WTC11 (cell line): ENCODE results near the gene CCDC150. TPM values are rescaled to one million over a fixed set of nuclear protein-coding genes. Genes with fewer than 3 reads are reported as not detected.

ENCODE experiments used
- ATAC-seq: fragments of 200-7000 bp; cut with Tn5 transposase; 2 replicates; pipeline ENCODE4 v1.10.0; 2021; ENCODE audit warnings: mild to moderate bottlenecking, moderate library complexity
- CTCF ChIA-PET: fragments of 300-600 bp; sonication (Branson Sonifier 250); formaldehyde crosslinking; loops from one replicate; lab custom pipeline; 2021; ENCODE audit warnings: antibody characterized with exemption; lab: Charles Lee
- POLR2A ChIA-PET: fragments of 350-600 bp; sonication (Branson Sonifier 250); formaldehyde crosslinking; loops from one replicate; lab custom pipeline; 2021; ENCODE audit warnings: antibody characterized with exemption; lab: Charles Lee
- DNase-seq: peaks from one replicate; pipeline ENCODE4 v3.0.0; 2021; ENCODE audit warnings: low spot score
- H3K27ac Mint-ChIP-seq: 2 replicates; pipeline ENCODE4 v1.8.0; 2021; ENCODE audit warnings: mixed read lengths
- H3K27me3 Mint-ChIP-seq: 2 replicates; pipeline ENCODE4 v1.8.0; 2021; ENCODE audit warnings: low read depth, mild to moderate bottlenecking, moderate library complexity, mixed read lengths
- H3K36me3 Mint-ChIP-seq: 2 replicates; pipeline ENCODE4 v1.8.0; 2021; ENCODE audit warnings: mixed read lengths
- H3K4me1 Mint-ChIP-seq: 2 replicates; pipeline ENCODE4 v1.8.0; 2022; ENCODE audit warnings: mixed read lengths
- H3K4me3 Mint-ChIP-seq: 2 replicates; pipeline ENCODE4 v1.8.0; 2021; ENCODE audit warnings: mild to moderate bottlenecking, moderate library complexity, mixed read lengths
- H3K9me3 Mint-ChIP-seq: 2 replicates; pipeline ENCODE4 v1.8.0; 2021; ENCODE audit warnings: mixed read lengths
- ELF4 ChIP-seq: sonication (generic); formaldehyde crosslinking; IDR thresholded peaks from 2 replicates; pipeline ENCODE4 v1.8.1; 2022; ENCODE audit warnings: low read depth, mild to moderate bottlenecking, moderate library complexity, missing genetic modification reagents
- ETV6 ChIP-seq: sonication (generic); formaldehyde crosslinking; IDR thresholded peaks from 2 replicates; pipeline ENCODE4 v1.8.1; 2022; ENCODE audit warnings: mild to moderate bottlenecking, missing genetic modification reagents
- HMGA2 ChIP-seq: fragments of 250-450 bp; sonication (Bioruptor Pico); IDR thresholded peaks from 2 replicates; pipeline ENCODE4 v1.4.0; 2021; ENCODE audit warnings: mild to moderate bottlenecking, moderate library complexity
- KAT7 ChIP-seq: sonication (generic); formaldehyde crosslinking; IDR thresholded peaks from 2 replicates; pipeline ENCODE4 v1.8.1; 2023; ENCODE audit warnings: missing genetic modification reagents, mild to moderate bottlenecking, borderline replicate concordance
- NFATC4 ChIP-seq: fragments of 250-450 bp; sonication (Bioruptor Pico); IDR thresholded peaks from 2 replicates; pipeline ENCODE4 v1.9.0; 2021; ENCODE audit warnings: mild to moderate bottlenecking
- NR2C2 ChIP-seq: sonication (generic); formaldehyde crosslinking; IDR thresholded peaks from 2 replicates; pipeline ENCODE4 v1.8.0; 2022; ENCODE audit warnings: mild to moderate bottlenecking, missing genetic modification reagents
- SMAD4 ChIP-seq: sonication (generic); formaldehyde crosslinking; IDR thresholded peaks from 2 replicates; pipeline ENCODE4 v1.8.0; 2022; ENCODE audit warnings: mild to moderate bottlenecking, missing genetic modification reagents
- total RNA-seq: library from RNA; stranded (reverse); gene quantifications from 3 replicates; pipeline ENCODE4 v1.2.3, GENCODE V29; 2021
- TF ChIP-seq, protein P1 (sequence below): sonication (generic); formaldehyde crosslinking; IDR thresholded peaks from 2 replicates; pipeline ENCODE4 v1.8.0; 2023; ENCODE audit warnings: missing genetic modification reagents
- TF ChIP-seq, protein P2 (sequence below): sonication (generic); formaldehyde crosslinking; IDR thresholded peaks from 2 replicates; pipeline ENCODE4 v1.8.1; 2023; ENCODE audit warnings: mild to moderate bottlenecking, moderate library complexity, missing genetic modification reagents
- TF ChIP-seq, protein P3 (sequence below): sonication (generic); formaldehyde crosslinking; IDR thresholded peaks from 2 replicates; pipeline ENCODE4 v1.8.1; 2023; ENCODE audit warnings: mild to moderate bottlenecking, missing genetic modification reagents
- TF ChIP-seq, protein P4 (sequence below): sonication (generic); formaldehyde crosslinking; conservative IDR thresholded peaks from 2 replicates; pipeline ENCODE4 v1.8.1; 2022; ENCODE audit warnings: mild to moderate bottlenecking, missing genetic modification reagents
- TF ChIP-seq, protein P5 (sequence below): sonication (generic); formaldehyde crosslinking; IDR thresholded peaks from 2 replicates; pipeline ENCODE4 v1.8.1; 2022; ENCODE audit warnings: low read depth, missing genetic modification reagents, borderline replicate concordance
- TF ChIP-seq, protein P6 (sequence below): sonication (generic); formaldehyde crosslinking; IDR thresholded peaks from 2 replicates; pipeline ENCODE4 v1.8.0; 2023; ENCODE audit warnings: mild to moderate bottlenecking, missing genetic modification reagents
- TF ChIP-seq, protein P7 (sequence below): fragments of 250-450 bp; sonication (Bioruptor Pico); IDR thresholded peaks from 2 replicates; pipeline ENCODE4 v2.1.2; 2022; ENCODE audit warnings: mild to moderate bottlenecking, moderate library complexity

CCDC150 gene
- total RNA-seq, 1 experiment from 2014 or later = 43.0 TPM

DNA sequence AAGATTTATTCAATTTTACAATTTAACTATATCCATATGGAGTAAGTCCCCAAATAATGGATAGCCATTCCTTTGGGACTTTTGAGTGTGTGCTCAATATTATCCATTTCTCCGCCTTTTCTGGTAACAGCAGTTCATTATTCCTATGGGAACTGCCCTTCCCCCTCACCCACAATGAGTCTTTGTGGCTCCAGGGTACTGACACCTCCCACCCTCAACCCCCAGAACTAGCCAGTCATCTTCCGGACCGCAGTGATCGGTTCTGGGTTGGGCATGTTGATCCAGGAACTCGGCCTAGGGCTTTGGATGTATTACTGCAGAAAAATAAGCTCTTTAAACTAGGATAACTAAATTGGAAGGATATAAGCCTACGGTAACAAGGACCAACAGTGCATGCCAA, 45.4 kb upstream of the CCDC150 start:
- ChIA-PET CTCF (no interaction called here), POLR2A (no interaction called here)
- no peak overlapping the region for H3K27ac Mint-ChIP-seq
- H3K36me3 Mint-ChIP-seq = no peaks in the 10 kb centered on the region
- DNase-seq (no peak), ATAC-seq (no peak)
- H3K4me1 Mint-ChIP-seq = peaks cover 16% of the 10 kb centered on the region
- H3K27me3 Mint-ChIP-seq = peaks cover 55% of the 10 kb centered on the region
- H3K4me3 Mint-ChIP-seq = peak overlapping the region; percentile 74
- TF ChIP-seq, protein P1, sequence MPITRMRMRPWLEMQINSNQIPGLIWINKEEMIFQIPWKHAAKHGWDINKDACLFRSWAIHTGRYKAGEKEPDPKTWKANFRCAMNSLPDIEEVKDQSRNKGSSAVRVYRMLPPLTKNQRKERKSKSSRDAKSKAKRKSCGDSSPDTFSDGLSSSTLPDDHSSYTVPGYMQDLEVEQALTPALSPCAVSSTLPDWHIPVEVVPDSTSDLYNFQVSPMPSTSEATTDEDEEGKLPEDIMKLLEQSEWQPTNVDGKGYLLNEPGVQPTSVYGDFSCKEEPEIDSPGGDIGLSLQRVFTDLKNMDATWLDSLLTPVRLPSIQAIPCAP (CRISPR knock-in tag) = no peak
- TF ChIP-seq HMGA2 (CRISPR knock-in tag) (no peak), ELF4 (CRISPR knock-in tag) (no peak), KAT7 (CRISPR knock-in tag) (no peak), NR2C2 (CRISPR knock-in tag) (no peak), NFATC4 (CRISPR knock-in tag) (no peak), SMAD4 (CRISPR knock-in tag) (no peak)
- TF ChIP-seq, protein P2, sequence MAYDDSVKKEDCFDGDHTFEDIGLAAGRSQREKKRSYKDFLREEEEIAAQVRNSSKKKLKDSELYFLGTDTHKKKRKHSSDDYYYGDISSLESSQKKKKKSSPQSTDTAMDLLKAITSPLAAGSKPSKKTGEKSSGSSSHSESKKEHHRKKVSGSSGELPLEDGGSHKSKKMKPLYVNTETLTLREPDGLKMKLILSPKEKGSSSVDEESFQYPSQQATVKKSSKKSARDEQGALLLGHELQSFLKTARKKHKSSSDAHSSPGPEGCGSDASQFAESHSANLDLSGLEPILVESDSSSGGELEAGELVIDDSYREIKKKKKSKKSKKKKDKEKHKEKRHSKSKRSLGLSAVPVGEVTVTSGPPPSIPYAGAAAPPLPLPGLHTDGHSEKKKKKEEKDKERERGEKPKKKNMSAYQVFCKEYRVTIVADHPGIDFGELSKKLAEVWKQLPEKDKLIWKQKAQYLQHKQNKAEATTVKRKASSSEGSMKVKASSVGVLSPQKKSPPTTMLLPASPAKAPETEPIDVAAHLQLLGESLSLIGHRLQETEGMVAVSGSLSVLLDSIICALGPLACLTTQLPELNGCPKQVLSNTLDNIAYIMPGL (CRISPR knock-in tag) = no peak
- TF ChIP-seq, protein P3, sequence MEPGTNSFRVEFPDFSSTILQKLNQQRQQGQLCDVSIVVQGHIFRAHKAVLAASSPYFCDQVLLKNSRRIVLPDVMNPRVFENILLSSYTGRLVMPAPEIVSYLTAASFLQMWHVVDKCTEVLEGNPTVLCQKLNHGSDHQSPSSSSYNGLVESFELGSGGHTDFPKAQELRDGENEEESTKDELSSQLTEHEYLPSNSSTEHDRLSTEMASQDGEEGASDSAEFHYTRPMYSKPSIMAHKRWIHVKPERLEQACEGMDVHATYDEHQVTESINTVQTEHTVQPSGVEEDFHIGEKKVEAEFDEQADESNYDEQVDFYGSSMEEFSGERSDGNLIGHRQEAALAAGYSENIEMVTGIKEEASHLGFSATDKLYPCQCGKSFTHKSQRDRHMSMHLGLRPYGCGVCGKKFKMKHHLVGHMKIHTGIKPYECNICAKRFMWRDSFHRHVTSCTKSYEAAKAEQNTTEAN (CRISPR knock-in tag) = no peak
- TF ChIP-seq, protein P4, sequence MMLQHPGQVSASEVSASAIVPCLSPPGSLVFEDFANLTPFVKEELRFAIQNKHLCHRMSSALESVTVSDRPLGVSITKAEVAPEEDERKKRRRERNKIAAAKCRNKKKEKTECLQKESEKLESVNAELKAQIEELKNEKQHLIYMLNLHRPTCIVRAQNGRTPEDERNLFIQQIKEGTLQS = no peak
- TF ChIP-seq, protein P5, sequence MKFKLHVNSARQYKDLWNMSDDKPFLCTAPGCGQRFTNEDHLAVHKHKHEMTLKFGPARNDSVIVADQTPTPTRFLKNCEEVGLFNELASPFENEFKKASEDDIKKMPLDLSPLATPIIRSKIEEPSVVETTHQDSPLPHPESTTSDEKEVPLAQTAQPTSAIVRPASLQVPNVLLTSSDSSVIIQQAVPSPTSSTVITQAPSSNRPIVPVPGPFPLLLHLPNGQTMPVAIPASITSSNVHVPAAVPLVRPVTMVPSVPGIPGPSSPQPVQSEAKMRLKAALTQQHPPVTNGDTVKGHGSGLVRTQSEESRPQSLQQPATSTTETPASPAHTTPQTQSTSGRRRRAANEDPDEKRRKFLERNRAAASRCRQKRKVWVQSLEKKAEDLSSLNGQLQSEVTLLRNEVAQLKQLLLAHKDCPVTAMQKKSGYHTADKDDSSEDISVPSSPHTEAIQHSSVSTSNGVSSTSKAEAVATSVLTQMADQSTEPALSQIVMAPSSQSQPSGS (CRISPR knock-in tag) = no peak
- TF ChIP-seq, protein P6, sequence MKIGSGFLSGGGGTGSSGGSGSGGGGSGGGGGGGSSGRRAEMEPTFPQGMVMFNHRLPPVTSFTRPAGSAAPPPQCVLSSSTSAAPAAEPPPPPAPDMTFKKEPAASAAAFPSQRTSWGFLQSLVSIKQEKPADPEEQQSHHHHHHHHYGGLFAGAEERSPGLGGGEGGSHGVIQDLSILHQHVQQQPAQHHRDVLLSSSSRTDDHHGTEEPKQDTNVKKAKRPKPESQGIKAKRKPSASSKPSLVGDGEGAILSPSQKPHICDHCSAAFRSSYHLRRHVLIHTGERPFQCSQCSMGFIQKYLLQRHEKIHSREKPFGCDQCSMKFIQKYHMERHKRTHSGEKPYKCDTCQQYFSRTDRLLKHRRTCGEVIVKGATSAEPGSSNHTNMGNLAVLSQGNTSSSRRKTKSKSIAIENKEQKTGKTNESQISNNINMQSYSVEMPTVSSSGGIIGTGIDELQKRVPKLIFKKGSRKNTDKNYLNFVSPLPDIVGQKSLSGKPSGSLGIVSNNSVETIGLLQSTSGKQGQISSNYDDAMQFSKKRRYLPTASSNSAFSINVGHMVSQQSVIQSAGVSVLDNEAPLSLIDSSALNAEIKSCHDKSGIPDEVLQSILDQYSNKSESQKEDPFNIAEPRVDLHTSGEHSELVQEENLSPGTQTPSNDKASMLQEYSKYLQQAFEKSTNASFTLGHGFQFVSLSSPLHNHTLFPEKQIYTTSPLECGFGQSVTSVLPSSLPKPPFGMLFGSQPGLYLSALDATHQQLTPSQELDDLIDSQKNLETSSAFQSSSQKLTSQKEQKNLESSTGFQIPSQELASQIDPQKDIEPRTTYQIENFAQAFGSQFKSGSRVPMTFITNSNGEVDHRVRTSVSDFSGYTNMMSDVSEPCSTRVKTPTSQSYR (CRISPR knock-in tag) = no peak
- no peaks in the 10 kb centered on the region for H3K9me3 Mint-ChIP-seq

DNA sequence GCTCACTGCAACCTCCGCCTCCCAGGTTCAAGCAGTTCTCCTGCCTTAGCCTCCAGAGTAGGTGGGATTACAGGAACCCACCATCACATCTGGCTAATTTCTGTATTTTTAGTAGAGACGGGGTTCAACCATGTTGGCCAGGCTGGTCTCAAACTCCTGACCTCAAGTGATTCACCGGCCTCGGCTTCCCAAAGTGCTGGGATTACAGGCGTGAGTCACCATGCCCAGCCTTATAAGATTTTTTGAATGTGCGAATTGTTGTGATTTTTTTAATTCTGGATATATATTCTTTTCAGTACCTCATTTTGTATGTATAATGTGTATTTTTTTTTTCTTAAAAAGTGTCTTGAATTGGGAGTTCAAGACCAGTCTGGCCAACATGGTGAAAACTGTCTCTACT, 42.0 kb upstream of the CCDC150 start:
- H3K27ac Mint-ChIP-seq = no peak overlapping the region
- POLR2A ChIA-PET = no interaction called here
- peaks cover 11% of the 10 kb centered on the region for H3K4me1 Mint-ChIP-seq
- no peaks in the 10 kb centered on the region for H3K9me3 Mint-ChIP-seq
- H3K4me3 Mint-ChIP-seq = no peak overlapping the region
- DNase-seq (no peak), ATAC-seq (no peak)
- CTCF ChIA-PET = no interaction called here
- no peaks in the 10 kb centered on the region for H3K36me3 Mint-ChIP-seq
- TF ChIP-seq, protein P3 (CRISPR knock-in tag) = no peak
- TF ChIP-seq, protein P7, sequence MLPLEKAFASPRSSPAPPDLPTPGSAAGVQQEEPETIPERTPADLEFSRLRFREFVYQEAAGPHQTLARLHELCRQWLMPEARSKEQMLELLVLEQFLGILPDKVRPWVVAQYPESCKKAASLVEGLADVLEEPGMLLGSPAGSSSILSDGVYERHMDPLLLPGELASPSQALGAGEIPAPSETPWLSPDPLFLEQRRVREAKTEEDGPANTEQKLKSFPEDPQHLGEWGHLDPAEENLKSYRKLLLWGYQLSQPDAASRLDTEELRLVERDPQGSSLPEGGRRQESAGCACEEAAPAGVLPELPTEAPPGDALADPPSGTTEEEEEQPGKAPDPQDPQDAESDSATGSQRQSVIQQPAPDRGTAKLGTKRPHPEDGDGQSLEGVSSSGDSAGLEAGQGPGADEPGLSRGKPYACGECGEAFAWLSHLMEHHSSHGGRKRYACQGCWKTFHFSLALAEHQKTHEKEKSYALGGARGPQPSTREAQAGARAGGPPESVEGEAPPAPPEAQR (CRISPR knock-in tag) = no peak
- no peak for TF ChIP-seq ETV6 (CRISPR knock-in tag)
- peaks cover 32% of the 10 kb centered on the region for H3K27me3 Mint-ChIP-seq
